Activated CD4-positive, alpha-beta T cell treated with anti-CD3 and anti-CD28 coated beads for 36 hours (primary cell): Measurements from ENCODE around the gene TRMT6. TPM values are rescaled to one million over a fixed set of nuclear protein-coding genes. Genes with fewer than 3 reads are reported as not detected.

ENCODE experiments used
- ATAC-seq: fragments of 200-7000 bp; cut with Tn5 transposase; one replicate; pipeline ENCODE4 v1.10.0; 2021; ENCODE audit warnings: mild to moderate bottlenecking, moderate library complexity
- CTCF ChIA-PET: fragments of 350-600 bp; sonication (Branson Sonifier 250); formaldehyde crosslinking; loops from one replicate; lab custom pipeline; 2021; ENCODE audit warnings: antibody characterized with exemption; lab: Charles Lee
- POLR2A ChIA-PET: fragments of 350-600 bp; sonication (Branson Sonifier 250); formaldehyde crosslinking; loops from one replicate; lab custom pipeline; 2021; ENCODE audit warnings: antibody characterized with exemption, inconsistent platforms; lab: Charles Lee
- DNase-seq: peaks from one replicate; pipeline ENCODE4 v3.0.0-alpha.2; 2020
- H3K27ac Mint-ChIP-seq: one replicate; pipeline ENCODE4 v1.8.0; 2021; ENCODE audit warnings: mixed read lengths
- H3K27me3 Mint-ChIP-seq: one replicate; pipeline ENCODE4 v1.8.0; 2021; ENCODE audit warnings: mixed read lengths
- H3K36me3 Mint-ChIP-seq: one replicate; pipeline ENCODE4 v1.8.0; 2021; ENCODE audit warnings: low read depth, mixed read lengths
- H3K4me1 Mint-ChIP-seq: one replicate; pipeline ENCODE4 v1.8.0; 2021; ENCODE audit warnings: mixed read lengths
- H3K4me3 Mint-ChIP-seq: one replicate; pipeline ENCODE4 v1.8.0; 2021; ENCODE audit warnings: mild to moderate bottlenecking, moderate library complexity, mixed read lengths
- H3K9me3 Mint-ChIP-seq: one replicate; pipeline ENCODE4 v1.8.0; 2021; ENCODE audit warnings: low read depth, mixed read lengths
- intact Hi-C, 2 experiments: fragments of 100-400 bp; cut with DNase I in 1 of 2; cut with micrococcal nuclease in 1 of 2; formaldehyde crosslinking; loops; one replicate each; pipeline versions ENCODE4 v1.14.2 to v1.15.1; 2022 to 2024; cut with DNase I, micrococcal nuclease
- total RNA-seq, 2 experiments: library from RNA; stranded (reverse); gene quantifications; one replicate each; pipeline ENCODE4 v1.2.3, GENCODE V29; 2021

TRMT6 gene
- total RNA-seq, 2 experiments from 2014 or later: 20.9 to 27.3 TPM

DNA sequence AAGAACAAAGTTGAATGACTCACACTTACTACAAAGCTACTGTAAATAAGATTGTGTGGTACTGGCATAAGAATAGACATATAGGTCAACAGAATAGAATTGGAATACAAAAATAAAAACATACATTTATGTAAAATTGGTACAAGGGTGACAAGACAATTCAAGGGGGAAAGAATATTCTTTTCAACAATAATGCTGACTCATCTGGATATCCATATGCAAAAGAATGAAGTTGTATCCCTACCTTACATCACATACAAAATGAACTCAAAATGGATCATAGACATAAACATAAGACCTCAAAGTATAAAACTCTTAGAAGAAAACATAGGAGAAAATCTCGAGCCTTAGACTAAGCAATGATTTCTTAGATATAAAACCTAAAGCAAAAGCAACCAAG, 50.9 kb downstream of the TRMT6 start:
- H3K36me3 Mint-ChIP-seq: no peaks in the 10 kb centered on the region
- CTCF ChIA-PET: interaction anchor here (0.6 kb wide), 1 partner anchor 370 kb away, joined by 4 read pairs; no protein-coding TSS in a partner anchor

DNA sequence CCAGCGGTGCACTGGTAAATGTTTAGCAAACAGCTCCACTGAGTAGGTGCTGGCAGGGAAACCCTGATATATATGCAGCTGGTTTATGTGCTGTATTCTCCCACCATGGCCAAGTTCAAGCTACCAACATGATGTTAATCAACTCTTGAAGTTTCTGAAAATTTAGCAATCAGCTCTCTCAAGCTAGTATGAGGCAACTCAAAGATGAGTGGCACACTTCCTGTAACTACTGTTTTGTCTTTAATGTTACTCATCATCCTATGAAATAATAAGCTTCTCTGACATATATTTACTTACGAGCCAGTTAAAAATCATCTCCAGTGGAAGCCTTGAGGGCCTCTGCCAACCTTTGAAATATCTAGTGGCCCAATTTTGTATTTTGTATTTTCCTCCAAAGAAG, 54.7 kb downstream of the TRMT6 start:
- Mint-ChIP-seq H3K9me3 (no peaks in the 10 kb centered on the region), H3K27ac (no peak overlapping the region), H3K36me3 (no peaks in the 10 kb centered on the region), H3K27me3 (peaks cover 17% of the 10 kb centered on the region), H3K4me1 (no peaks in the 10 kb centered on the region), H3K4me3 (no peak overlapping the region)
- ATAC-seq (no peak), DNase-seq (no peak)
- intact Hi-C loops: no loop called here
- ChIA-PET POLR2A (interaction anchor here (0.6 kb wide), 1 partner anchor 495 kb away, joined by 3 read pairs; no protein-coding TSS in a partner anchor), CTCF (interaction anchor here (0.6 to 1.0 kb wide), 2 partner anchors 84 to 367 kb away, joined by 3 read pairs; no protein-coding TSS in a partner anchor)

More for the DNA sequence above, 50.9 kb downstream of the TRMT6 start:
- DNase-seq: no peak
- Mint-ChIP-seq H3K27me3 (peaks cover 17% of the 10 kb centered on the region), H3K4me1 (no peaks in the 10 kb centered on the region), H3K4me3 (no peak overlapping the region), H3K27ac (no peak overlapping the region), H3K9me3 (no peaks in the 10 kb centered on the region)
- ATAC-seq: no peak
- intact Hi-C loops: no loop called here
- POLR2A ChIA-PET: no interaction called here

DNA sequence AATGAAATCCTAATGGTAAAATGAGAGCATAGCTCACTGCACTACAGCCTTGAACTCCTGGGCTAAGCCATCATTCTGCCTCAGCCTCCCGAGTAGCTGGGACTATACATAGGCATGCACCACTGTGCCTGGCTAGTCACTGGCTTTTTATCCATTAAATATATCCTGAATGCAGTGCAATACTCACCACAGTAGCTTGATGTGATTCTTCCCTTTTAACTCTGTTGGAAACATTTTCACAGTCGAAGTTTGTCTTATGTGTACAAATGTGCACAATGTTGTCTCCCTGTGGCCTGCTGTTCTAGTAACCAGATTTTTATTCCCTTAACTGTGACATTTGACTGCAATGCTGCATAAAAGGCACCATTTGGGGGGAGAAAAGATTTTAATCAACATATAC, 56.7 kb downstream of the TRMT6 start:
- Mint-ChIP-seq H3K27ac (no peak overlapping the region), H3K36me3 (no peaks in the 10 kb centered on the region), H3K4me3 (no peak overlapping the region), H3K4me1 (no peaks in the 10 kb centered on the region), H3K27me3 (peaks cover 17% of the 10 kb centered on the region), H3K9me3 (no peaks in the 10 kb centered on the region)
- no peak for DNase-seq
- intact Hi-C loops: no loop called here
- CTCF ChIA-PET: no interaction called here
- ATAC-seq: no peak
- POLR2A ChIA-PET: no interaction called here

DNA sequence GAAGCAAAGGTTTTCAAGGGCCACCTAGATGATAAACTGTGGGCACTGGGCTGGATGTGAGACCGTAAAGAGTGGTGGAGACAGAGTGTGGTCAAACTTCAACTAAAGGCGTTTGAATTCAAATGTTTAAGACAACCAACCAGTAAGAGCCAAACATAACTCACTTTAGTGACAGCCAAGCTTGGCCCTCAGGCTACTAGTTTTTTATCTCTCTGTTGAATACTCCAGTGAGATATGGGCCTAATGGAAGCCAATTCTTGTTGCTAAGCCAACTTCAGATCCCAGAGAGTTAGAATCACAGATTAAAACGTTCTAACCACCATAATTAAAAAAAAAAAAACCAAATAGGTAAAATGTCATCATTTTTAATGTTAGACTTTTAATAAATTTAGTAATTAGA, 57.3 kb downstream of the TRMT6 start:
- H3K36me3 Mint-ChIP-seq: no peaks in the 10 kb centered on the region
- DNase-seq: no peak
- H3K27me3 Mint-ChIP-seq: peaks cover 17% of the 10 kb centered on the region
- ATAC-seq: no peak
- ChIA-PET CTCF (no interaction called here), POLR2A (no interaction called here)
- no peaks in the 10 kb centered on the region for H3K9me3 Mint-ChIP-seq
- intact Hi-C loops: no loop called here
- no peaks in the 10 kb centered on the region for H3K4me1 Mint-ChIP-seq
- no peak overlapping the region for H3K4me3 Mint-ChIP-seq
- no peak overlapping the region for H3K27ac Mint-ChIP-seq

DNA sequence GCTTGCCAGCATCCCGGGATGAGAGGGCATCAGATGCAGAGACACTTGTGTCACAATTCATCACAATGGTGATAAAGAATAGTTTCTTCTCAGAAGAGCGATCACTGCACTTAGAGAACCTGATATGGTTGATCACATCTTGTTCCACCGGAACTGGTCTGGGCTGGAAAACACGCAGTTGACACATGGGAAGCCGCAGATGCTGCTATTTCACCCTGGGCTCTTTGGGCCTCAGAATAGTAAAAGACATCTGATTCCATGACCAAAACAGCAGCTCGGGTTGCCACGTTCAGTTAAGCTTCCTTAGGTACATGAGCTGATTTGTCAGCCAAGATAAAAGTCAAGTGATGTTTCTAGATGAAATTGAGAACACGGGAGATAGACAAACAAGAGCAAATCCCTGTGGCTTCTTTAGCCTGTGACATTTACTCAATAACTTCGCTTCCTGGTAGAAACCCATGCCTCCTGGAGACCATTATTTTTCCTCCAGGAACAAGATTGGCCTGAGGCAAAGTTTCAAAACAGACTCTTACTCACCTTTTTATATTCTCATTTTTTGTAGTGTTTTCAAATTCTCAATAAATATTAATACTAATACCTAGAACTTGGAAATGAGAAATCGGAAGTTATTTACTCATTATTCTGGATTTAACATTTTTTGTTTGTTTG, 59.4 kb downstream of the TRMT6 start:
- Mint-ChIP-seq H3K27me3 (peaks cover 3% of the 10 kb centered on the region), H3K4me1 (no peaks in the 10 kb centered on the region), H3K36me3 (no peaks in the 10 kb centered on the region), H3K9me3 (no peaks in the 10 kb centered on the region), H3K4me3 (no peak overlapping the region), H3K27ac (no peak overlapping the region)
- CTCF ChIA-PET: no interaction called here
- ATAC-seq (no peak), DNase-seq (no peak)
- intact Hi-C loops: no loop called here
- POLR2A ChIA-PET: interaction anchor here (0.7 kb wide), 1 partner anchor 56 kb away, joined by 3 read pairs; no protein-coding TSS in a partner anchor

DNA sequence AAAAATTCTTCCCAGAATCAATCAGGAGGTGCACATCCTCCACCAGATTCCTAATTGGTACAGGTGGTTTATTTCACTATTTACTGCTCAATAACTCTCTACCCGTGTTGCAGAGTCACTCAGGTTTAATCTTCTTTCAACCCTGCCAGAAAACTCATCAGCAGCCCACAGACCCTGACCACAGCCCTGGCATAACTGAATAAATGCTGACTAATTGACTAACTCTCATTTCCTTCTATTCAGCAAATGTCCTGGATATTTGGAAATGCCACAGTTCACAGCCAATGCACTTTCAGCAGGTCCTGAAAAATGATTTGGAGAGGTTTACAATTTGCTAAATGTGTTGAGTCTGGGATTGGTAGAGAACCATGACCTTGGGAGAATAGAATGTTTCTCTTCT, 62.3 kb downstream of the TRMT6 start:
- intact Hi-C loops: no loop called here
- H3K9me3 Mint-ChIP-seq: no peaks in the 10 kb centered on the region
- no peak for DNase-seq
- H3K36me3 Mint-ChIP-seq: no peaks in the 10 kb centered on the region
- ChIA-PET CTCF (no interaction called here), POLR2A (no interaction called here)
- no peak for ATAC-seq
- H3K27ac Mint-ChIP-seq: no peak overlapping the region
- H3K4me3 Mint-ChIP-seq: no peak overlapping the region
- no peaks in the 10 kb centered on the region for H3K27me3 Mint-ChIP-seq
- H3K4me1 Mint-ChIP-seq: no peaks in the 10 kb centered on the region

DNA sequence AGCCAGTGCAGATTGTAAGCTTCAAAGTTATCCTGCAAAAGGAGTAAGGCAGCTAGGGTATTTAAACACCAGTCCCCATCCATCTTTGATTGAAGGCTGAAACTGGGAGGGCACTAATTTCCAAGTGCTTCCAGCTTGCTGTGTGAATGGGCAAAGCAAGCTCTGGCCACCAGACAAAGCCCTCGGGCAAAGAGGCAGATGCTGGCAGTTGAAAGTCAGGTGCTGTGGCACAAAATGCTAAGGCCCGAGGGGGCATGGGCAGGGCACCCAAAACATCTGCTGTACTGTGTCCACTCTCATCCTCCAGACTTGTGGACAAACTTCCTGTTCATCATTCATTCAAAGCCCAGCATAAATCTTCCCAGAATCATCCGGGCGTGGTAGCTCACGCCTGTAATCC, 62.9 kb downstream of the TRMT6 start:
- Mint-ChIP-seq H3K27ac (no peak overlapping the region), H3K4me3 (no peak overlapping the region), H3K9me3 (no peaks in the 10 kb centered on the region), H3K4me1 (no peaks in the 10 kb centered on the region), H3K27me3 (no peaks in the 10 kb centered on the region), H3K36me3 (no peaks in the 10 kb centered on the region)
- intact Hi-C loops: no loop called here
- CTCF ChIA-PET: no interaction called here
- ATAC-seq (no peak), DNase-seq (no peak)
- POLR2A ChIA-PET: no interaction called here

Other genes starting within 250 kb of the TRMT6 start
- gene SHLD1, start 200.1 kb downstream of the TRMT6 start, total RNA-seq: 10 to 100 TPM; 10.4 to 10.5 TPM
- gene CHGB, start 39.0 kb downstream of the TRMT6 start, total RNA-seq: under 1 TPM in 1 of 2 experiments, not detected in 1; 0.09 TPM
- gene MCM8, start 119 bp upstream of the TRMT6 start, total RNA-seq: 10 to 100 TPM; 42.5 to 45.4 TPM
- gene CRLS1, start 55.6 kb upstream of the TRMT6 start, total RNA-seq: 10 to 100 TPM; 37.4 to 51.7 TPM
- under 1 TPM in 1 of 2 experiments, not detected in 1; 0.09 TPM for gene LRRN4, start 103.5 kb upstream of the TRMT6 start, total RNA-seq
- under 1 TPM; 0.27 to 0.30 TPM for gene FERMT1, start 172.5 kb upstream of the TRMT6 start, total RNA-seq